Gastrocnemius medialis (tissue), 4 donors: Measurements from ENCODE around the gene CPSF2. TPM values are rescaled to one million over a fixed set of nuclear protein-coding genes. Genes with fewer than 3 reads are reported as not detected.
A peak's percentile ranks its signal among the peaks of the same experiment; 100 is the strongest.
"Not testable (repeated sequence)": the region's sequence is repeated elsewhere in the genome, so short reads cannot be mapped to it uniquely, and the experiment has no call there.

Experiments
- ATAC-seq, 2 donors: fragments of 150-250 bp; one replicate each; pipeline ENCODE4 v1.9.1; 2016
- DNase-seq, 2 donors: peaks; one replicate each; pipeline ENCODE4 v3.0.0-alpha.2; 2019
- H3K27ac ChIP-seq, 4 donors: fragments of 200-600 bp; sonication (generic); 1 replicate in 1 of 4; 2 replicates in 3 of 4; pipeline ENCODE4 v1.5.1; 2016 to 2018; ENCODE audit warnings: mild to moderate bottlenecking in 2 of 4, moderate library complexity in 1 of 4
- H3K27me3 ChIP-seq, 3 donors: fragments of 200-600 bp; sonication (generic) in 2 of 3; 1 replicate in 1 of 3; 2 replicates in 2 of 3; pipeline versions ENCODE4 v1.5.1 to v1.6.0; 2016 to 2019; ENCODE audit warnings: mild to moderate bottlenecking in 1 of 3, moderate library complexity in 1 of 3
- H3K36me3 ChIP-seq, 2 donors: fragments of 200-600 bp; sonication (generic) in 1 of 2; one replicate each; pipeline ENCODE4 v1.5.1; 2017 to 2018
- H3K4me1 ChIP-seq, 2 donors: fragments of 200-600 bp; sonication (generic) in 1 of 2; one replicate each; pipeline ENCODE4 v1.5.1; 2016 to 2017; ENCODE audit warnings: mild to moderate bottlenecking in 2 of 2
- H3K4me3 ChIP-seq, 4 donors: fragments of 200-600 bp; sonication (generic) in 3 of 4; 1 replicate in 1 of 4; 2 replicates in 3 of 4; pipeline ENCODE4 v1.5.1; 2016 to 2019; ENCODE audit warnings: mild to moderate bottlenecking in 2 of 4
- H3K9me3 ChIP-seq, 3 donors: fragments of 200-600 bp; sonication (generic) in 2 of 3; 1 replicate in 1 of 3; 2 replicates in 2 of 3; pipeline ENCODE4 v1.5.1; 2016 to 2019
- POLR2A ChIP-seq, 2 donors: fragments of 450-650 bp; IDR thresholded peaks; one replicate each; pipeline ENCODE4 v1.6.1; 2017; ENCODE audit warnings: antibody characterized with exemption in 2 of 2, mild to moderate bottlenecking in 2 of 2, moderate library complexity in 2 of 2
- in situ Hi-C, 4 donors: fragments of 200-750 bp; cut with MboI; loops; one replicate each; pipeline versions ENCODE4 v1.15.0 to v1.8.0; 2017; ENCODE audit warnings: low sequenced_read_pairs in 4 of 4
- intact Hi-C: fragments of 100-400 bp; cut with DNase I; formaldehyde crosslinking; loops from one replicate; pipeline ENCODE4 v1.15.1; 2023; ENCODE audit warnings: low total_unique reads
- total RNA-seq, 4 donors: library from RNA; depleted of rRNA; stranded (reverse); fragments of >200 nt; gene quantifications; one replicate each; pipeline versions ENCODE4 v1.1.0 to v1.2.3, GENCODE V29; 2016
- TF ChIP-seq, protein P1 (sequence below), 5 experiments: fragments of 450-650 bp in 3 of 5; fragments of 200-600 bp in 2 of 5; sonication (generic) in 2 of 5; IDR thresholded peaks in 4 of 5; conservative IDR thresholded peaks in 1 of 5; 1 replicate in 4 of 5; 2 replicates in 1 of 5; pipeline ENCODE4 v1.5.1; 2016 to 2019; ENCODE audit warnings: antibody characterized with exemption in 5 of 5, mild to moderate bottlenecking in 3 of 5, moderate library complexity in 3 of 5

CPSF2 gene
- total RNA-seq, 4 donors from 2014 or later = 52.2 to 146 (median 58.6) TPM

DNA sequence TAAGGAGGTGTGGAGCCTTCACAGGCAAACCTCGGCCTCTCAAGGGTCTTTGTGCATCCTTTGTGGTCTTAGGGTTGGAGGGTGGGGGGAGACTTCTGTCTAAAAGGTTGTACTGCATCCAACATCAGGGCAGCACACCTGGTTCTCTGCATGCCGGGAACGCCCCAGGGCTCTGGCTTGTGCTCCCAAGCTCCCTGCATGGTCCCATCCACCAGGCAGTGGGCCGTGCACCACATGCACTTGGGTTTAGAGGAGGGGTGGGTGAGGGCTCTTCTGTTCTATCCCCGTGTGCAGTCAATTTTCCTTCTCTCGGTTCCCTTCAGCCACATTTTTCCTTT, 86.1 kb downstream of the CPSF2 start:
- H3K36me3 ChIP-seq = no peaks in the 10 kb centered on the region
- intact Hi-C loops (no loop called here), in situ Hi-C loops (no loop called here)
- H3K9me3 ChIP-seq = no peaks in the 10 kb centered on the region
- no peak overlapping the region for H3K4me3 ChIP-seq
- ATAC-seq (no peak), DNase-seq (no peak)
- no peak overlapping the region for H3K27ac ChIP-seq
- no peaks in the 10 kb centered on the region for H3K4me1 ChIP-seq
- H3K27me3 ChIP-seq = no peaks in the 10 kb centered on the region
- TF ChIP-seq POLR2A (IDR thresholded peaks at IDR 0.05) = no peak
- TF ChIP-seq, protein P1, sequence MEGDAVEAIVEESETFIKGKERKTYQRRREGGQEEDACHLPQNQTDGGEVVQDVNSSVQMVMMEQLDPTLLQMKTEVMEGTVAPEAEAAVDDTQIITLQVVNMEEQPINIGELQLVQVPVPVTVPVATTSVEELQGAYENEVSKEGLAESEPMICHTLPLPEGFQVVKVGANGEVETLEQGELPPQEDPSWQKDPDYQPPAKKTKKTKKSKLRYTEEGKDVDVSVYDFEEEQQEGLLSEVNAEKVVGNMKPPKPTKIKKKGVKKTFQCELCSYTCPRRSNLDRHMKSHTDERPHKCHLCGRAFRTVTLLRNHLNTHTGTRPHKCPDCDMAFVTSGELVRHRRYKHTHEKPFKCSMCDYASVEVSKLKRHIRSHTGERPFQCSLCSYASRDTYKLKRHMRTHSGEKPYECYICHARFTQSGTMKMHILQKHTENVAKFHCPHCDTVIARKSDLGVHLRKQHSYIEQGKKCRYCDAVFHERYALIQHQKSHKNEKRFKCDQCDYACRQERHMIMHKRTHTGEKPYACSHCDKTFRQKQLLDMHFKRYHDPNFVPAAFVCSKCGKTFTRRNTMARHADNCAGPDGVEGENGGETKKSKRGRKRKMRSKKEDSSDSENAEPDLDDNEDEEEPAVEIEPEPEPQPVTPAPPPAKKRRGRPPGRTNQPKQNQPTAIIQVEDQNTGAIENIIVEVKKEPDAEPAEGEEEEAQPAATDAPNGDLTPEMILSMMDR (IDR thresholded peaks at IDR 0.05 in 4 of 5, conservative IDR thresholded peaks at IDR 0.05 in 1 of 5) = no peak

DNA sequence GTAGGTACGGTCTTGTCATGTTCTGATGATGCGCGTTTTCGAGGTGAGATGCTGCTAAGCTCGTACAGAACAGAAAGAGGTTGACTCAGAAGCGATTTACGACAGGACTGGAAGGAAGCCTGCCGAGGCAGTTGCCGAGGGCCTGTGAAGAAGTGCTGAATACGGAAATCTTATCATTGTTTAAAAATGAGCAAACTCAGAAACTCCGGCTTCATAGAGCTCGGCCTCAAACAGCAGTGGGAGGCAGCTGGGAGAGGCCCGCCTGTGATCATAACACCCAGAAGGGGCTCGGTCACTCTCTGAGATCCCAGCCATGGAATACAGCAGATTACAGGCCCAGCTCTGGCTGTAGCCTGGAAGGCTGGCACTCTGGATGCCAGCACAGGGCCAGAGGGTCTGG, 87.4 kb downstream of the CPSF2 start:
- H3K36me3 ChIP-seq = no peaks in the 10 kb centered on the region
- TF ChIP-seq POLR2A (IDR thresholded peaks at IDR 0.05) = no peak
- TF ChIP-seq, protein P1 (IDR thresholded peaks at IDR 0.05 in 4 of 5, conservative IDR thresholded peaks at IDR 0.05 in 1 of 5) = no peak
- in situ Hi-C loops = no loop called here
- DNase-seq = no peak
- H3K4me3 ChIP-seq = no peak overlapping the region
- H3K27ac ChIP-seq = no peak overlapping the region
- H3K9me3 ChIP-seq = no peaks in the 10 kb centered on the region
- no peaks in the 10 kb centered on the region for H3K27me3 ChIP-seq
- intact Hi-C loops = no loop called here
- ATAC-seq = no peak
- H3K4me1 ChIP-seq = no peaks in the 10 kb centered on the region

DNA sequence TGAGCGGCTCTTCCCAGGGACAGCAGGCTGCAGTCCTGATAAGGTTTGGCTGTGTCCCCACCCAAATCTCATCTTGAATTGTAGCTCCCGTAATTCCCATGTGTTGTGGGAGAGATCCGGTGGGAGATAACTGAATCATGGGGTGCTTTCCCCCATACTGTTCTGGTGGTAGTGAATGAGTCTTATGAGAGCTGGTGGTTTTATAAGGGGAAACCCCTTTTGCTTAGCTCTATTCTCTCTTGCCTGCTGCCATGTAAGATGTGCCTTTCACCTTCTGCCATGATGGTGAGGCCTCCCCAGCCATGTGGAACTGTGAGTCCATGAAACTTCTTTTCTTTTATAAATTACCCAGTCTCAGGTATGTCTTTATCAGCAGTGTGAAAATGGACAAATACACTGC, 91.4 kb downstream of the CPSF2 start:
- ATAC-seq, H3K27me3 ChIP-seq, DNase-seq, H3K4me1 ChIP-seq, intact Hi-C loops, in situ Hi-C loops, H3K9me3 ChIP-seq, H3K36me3 ChIP-seq, H3K27ac ChIP-seq, H3K4me3 ChIP-seq: not testable (repeated sequence)

DNA sequence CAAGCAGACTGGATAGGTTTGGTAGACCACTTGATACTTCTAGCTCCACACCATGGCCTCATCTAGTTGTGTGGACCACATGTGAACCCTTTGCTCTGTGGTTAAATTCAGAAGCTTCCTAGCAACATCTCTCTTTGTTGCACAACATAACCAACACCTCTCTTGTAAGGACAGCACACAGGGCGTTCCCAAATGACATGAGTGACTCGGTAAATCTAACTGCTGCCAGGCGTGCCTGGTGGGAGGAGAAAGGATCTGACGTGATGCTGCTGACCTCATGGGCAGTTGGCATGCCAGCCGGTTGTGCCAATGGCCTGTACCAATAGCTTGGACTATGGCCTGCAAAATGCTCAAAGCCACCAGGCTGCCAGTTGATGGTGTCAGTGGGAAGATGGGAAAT, 93.8 kb downstream of the CPSF2 start:
- H3K9me3 ChIP-seq = no peaks in the 10 kb centered on the region
- TF ChIP-seq POLR2A (IDR thresholded peaks at IDR 0.05) = no peak
- TF ChIP-seq, protein P1 (IDR thresholded peaks at IDR 0.05 in 4 of 5, conservative IDR thresholded peaks at IDR 0.05 in 1 of 5) = no peak
- H3K4me3 ChIP-seq = no peak overlapping the region
- ATAC-seq (peak in 1 of 2 donors; percentile 44), DNase-seq (peak in 1 of 2 donors; percentile 19)
- H3K36me3 ChIP-seq = no peaks in the 10 kb centered on the region
- intact Hi-C loops (no loop called here), in situ Hi-C loops (no loop called here)
- no peak overlapping the region for H3K27ac ChIP-seq
- H3K27me3 ChIP-seq = no peaks in the 10 kb centered on the region
- no peaks in the 10 kb centered on the region for H3K4me1 ChIP-seq

DNA sequence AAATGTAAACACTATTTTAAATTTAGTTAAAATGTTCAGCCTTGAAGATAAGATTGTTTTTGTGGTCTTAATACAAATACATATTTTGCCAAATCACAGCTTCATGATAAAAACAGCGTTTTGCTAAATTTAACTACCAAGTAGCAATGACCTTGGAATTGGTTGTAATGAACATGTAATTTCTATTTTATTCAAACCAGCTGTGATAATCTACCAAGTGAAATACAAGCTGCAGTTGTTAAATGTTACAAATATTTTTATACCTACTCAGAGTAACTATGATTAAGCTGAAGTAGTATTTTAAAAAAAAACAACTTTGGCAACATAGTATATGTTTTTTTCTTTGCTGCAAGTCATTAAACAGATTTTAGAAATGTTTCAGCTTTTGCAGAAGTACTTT, 96.2 kb downstream of the CPSF2 start:
- Histone ChIP-seq H3K27ac (no peak overlapping the region), H3K9me3 (no peaks in the 10 kb centered on the region), H3K4me3 (no peak overlapping the region), H3K27me3 (no peaks in the 10 kb centered on the region), H3K4me1 (no peaks in the 10 kb centered on the region), H3K36me3 (no peaks in the 10 kb centered on the region)
- DNase-seq = no peak
- ATAC-seq = no peak
- TF ChIP-seq, protein P1 (IDR thresholded peaks at IDR 0.05 in 4 of 5, conservative IDR thresholded peaks at IDR 0.05 in 1 of 5) = no peak
- TF ChIP-seq POLR2A (IDR thresholded peaks at IDR 0.05) = no peak
- in situ Hi-C loops = no loop called here
- intact Hi-C loops = no loop called here

Other genes with a start within 250 kb of the CPSF2 start
- gene FBLN5, start 174.3 kb upstream of the CPSF2 start, total RNA-seq = 10 to 100 TPM; 19.6 to 36.8 (median 27.3) TPM
- gene TRIP11, start 81.9 kb upstream of the CPSF2 start, total RNA-seq = 10 to 100 TPM; 22.0 to 39.6 (median 30.2) TPM
- 10 to 100 TPM in 1 of 4 donors, 1 to 10 TPM in 3; 6.4 to 18.9 (median 8.5) TPM for gene ATXN3, start 15.4 kb upstream of the CPSF2 start, total RNA-seq
- gene NDUFB1, start 263 bp upstream of the CPSF2 start, total RNA-seq = 1,000 to 10,000 TPM in 1 of 4 donors, 100 to 1,000 TPM in 3; 409 to 1,081 (median 454) TPM
- gene SLC24A4, start 201.2 kb downstream of the CPSF2 start, total RNA-seq = under 1 TPM; 0.07 to 0.76 (median 0.50) TPM